Stimulated activated CD4-positive, alpha-beta T cell treated with anti-CD3 and anti-CD28 coated beads, Interleukin-1b, Interleukin-23, amount 100 ng/mL, for 1 hour (primary cell): Measurements from ENCODE around the gene PRKACB.
"Not testable (repeated sequence)": the region's sequence is repeated elsewhere in the genome, so short reads cannot be mapped to it uniquely, and the experiment has no call there.

Source experiments
- DNase-seq, 2 donors: peaks; one replicate each; pipeline ENCODE4 v3.0.0-alpha.2; 2020; ENCODE audit warnings: low read depth in 2 of 2

The PRKACB gene

GRCh38 chr1:84223751-84224432 lies 79.8 kb downstream of the PRKACB start:
- DNase-seq = no peak

DNA sequence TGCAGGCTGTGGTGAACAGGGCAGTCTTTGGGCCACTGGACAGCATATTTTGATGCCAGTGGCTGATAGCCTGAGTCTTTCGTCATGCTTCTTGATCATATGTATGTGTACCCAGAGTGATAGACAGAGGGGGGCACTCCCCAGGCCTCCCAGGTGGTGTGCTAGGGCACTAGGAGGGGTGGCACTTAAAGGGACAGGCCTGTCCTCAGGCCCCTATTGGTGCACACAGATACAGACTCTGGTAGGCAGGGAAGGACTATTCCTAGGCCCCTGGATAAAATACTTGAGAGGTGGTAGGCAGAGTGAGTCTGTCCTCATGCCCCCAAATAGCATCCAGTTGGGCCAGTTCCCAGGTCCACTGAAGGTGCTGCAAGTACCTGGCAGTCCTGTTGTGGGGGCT lies 80.8 kb downstream of the PRKACB start:
- DNase-seq = no peak

DNA sequence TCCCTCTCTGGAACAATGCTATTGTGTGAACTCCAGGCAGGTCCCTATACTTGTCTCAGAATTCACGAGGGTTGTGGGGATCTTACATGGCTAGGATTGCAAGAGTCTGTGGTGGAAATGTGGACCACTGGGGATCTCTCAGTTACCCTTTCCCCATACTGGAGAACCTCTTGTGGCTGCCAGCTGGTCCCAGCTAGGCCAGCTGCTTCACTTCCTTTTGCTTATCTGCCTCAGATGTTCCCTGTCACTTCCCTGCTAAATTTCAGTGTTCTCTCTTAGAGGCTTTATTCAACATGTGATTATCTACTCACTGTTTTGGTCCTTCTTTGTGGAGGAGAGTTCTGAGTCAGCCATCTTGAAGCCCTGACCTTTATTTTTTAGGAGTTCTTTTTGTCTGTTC lies 81.6 kb downstream of the PRKACB start:
- DNase-seq = no peak

- not testable (repeated sequence) for DNase-seq
Measured at GRCh38 chr1:84232676-84233075, 88.6 kb downstream of the PRKACB start.

GRCh38 chr1:84236256-84236655 lies 92.2 kb downstream of the PRKACB start:
- DNase-seq = no peak

DNA sequence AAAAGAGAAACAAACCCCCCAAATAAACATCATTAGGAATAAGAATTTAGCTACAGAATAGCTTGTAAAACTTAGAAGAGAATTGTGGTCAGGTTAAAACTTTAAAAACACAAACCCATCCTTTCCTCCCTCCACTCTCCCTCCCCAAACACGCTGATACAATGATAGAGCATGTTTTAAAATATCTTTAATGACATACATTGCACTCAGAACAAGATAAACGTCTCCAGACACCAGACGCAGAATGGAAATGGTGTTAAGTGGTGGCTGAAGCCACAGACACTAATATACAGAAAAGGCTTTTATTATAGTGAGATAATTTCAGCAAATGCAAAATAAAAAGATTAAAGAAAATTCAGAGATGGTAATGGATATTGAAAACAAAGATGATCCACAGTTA lies 98.6 kb downstream of the PRKACB start:
- no peak for DNase-seq

- no peak for DNase-seq
Measured at GRCh38 chr1:84245563-84245962, 101.5 kb downstream of the PRKACB start.

DNA sequence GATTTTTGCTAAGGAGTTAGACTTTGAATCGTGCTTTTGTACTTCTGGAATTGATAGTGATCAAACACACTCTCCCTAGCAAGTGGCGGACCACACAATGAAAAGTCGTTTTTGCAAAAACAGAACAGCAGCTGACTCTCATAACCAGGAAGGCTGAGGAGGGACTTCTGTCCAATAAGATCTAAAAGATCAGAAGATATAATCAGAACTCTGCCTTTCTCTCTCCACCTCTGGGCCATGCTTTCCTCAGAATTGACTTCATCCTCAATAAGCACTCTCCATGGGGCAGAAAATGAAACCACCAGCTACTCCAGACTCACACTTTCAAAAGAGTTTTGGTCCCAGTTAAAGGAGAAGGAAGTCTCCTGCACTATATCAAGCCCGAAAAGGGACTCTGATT lies 102.1 kb downstream of the PRKACB start:
- no peak for DNase-seq

DNA sequence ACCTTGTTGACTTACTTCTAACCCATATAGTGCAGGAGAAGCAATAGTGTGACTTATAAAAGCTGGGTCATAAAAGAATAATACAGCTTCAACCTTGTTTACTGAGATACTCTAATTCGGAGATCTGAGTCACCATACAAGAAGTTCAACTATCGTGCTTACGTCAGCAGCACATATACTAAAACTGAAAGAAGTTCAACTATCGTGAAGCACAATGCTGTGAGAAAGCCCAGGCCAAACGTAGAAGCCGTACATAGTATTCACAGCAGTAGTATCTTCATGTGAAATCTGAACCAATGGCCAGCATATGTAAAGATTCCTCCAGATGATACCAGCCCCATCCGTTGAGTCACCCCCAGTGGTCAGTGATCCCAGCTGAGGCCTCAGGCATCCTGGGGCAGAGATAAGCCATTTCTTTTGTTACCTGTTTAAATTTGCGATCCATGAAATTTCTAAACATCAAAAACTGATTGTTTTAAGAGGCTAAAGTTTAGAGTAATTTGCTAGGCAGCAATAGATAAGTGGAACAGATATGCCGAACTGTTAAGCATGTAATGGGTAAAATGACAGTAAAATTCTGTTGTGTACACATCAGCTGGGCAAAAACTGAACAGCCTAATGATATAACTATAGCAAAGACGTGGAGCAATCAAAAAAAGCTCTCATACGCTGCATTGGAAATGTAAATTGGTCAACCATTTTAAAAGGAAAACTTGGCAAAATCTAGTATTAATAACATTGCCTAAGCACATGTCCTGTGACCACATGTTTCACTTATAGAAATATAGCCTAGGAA lies 103.6 kb downstream of the PRKACB start:
- DNase-seq = no peak

DNA sequence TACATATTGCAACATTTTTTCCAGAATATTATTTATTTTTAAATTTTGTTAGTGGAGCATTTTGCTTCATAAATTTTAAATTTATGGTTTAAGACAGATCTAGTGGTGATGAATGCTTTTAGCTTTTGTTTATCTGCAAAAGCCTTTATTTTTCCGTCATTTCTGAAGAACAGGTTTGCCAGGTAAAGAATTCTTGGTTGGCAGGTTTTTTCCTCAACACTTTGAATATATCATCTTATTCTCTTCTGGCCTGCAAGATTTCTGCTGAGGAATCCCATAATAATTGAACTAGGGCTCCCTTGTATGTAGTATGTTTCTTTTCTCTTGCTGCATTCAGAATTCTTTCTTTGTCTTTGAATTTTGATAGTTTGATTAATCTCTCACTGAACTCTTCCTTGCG lies 106.6 kb downstream of the PRKACB start:
- no peak for DNase-seq

DNA sequence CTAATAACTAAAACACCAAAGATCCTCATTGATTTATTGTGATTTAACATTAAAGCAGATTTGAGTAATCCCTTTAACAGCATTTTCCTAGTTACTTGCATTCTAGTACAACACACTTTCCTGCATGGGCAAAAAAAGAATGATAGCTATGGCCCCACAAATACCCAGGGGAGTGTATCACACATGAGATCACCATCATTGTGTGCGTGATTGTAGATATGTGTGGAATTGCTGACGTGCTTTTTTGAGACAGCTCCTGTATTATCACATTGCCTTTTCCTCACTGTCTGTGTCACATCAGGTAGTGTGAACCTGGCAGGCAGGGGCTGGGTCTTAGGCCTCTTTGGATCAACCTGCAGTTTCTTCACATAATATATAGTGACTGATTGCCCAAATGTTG lies 109.0 kb downstream of the PRKACB start:
- no peak for DNase-seq

DNA sequence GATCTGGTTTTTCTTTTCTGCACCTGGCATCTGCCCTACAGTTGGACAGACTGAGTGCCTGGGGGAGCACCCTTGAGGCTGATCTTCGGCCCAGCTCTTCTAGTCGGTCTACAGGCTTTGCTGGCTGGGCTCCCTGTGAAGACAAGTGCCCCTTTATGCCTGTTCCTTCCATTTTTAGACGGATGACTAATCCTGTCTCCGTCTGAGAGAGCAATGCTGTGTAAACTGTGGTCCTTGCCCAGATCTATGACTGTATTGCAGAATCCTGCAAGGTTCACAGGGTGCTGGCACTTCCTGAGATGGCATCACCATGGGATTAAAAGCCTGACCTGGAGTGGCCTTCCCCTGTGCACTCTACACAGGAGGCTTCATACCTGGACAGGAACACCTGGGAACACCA lies 109.8 kb downstream of the PRKACB start:
- no peak for DNase-seq

- DNase-seq = no peak
Measured at GRCh38 chr1:84254703-84255238, 110.7 kb downstream of the PRKACB start.

DNA sequence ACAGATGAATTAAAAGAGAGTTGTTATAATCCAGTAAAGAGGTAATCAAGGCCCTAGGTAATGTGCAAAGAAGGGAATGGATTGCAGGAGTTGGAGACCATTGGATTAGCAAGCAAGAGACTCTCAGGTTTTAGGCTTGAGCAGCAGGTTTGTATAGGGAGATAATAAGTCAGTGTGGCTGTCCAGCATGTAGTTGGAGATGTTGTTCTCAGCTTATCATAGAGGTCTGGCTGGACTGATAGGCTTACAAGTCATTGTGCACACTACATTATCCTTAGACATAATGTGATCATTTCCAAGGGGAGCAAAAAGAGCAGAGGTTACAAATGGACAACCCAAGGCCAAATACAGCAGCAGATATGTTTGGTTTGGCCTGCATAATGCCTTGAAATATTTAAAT lies 111.5 kb downstream of the PRKACB start:
- DNase-seq = no peak

- DNase-seq = no peak
Measured at GRCh38 chr1:84257617-84258016, 113.5 kb downstream of the PRKACB start.

- no peak for DNase-seq
Measured at GRCh38 chr1:84259376-84259775, 115.3 kb downstream of the PRKACB start.

DNA sequence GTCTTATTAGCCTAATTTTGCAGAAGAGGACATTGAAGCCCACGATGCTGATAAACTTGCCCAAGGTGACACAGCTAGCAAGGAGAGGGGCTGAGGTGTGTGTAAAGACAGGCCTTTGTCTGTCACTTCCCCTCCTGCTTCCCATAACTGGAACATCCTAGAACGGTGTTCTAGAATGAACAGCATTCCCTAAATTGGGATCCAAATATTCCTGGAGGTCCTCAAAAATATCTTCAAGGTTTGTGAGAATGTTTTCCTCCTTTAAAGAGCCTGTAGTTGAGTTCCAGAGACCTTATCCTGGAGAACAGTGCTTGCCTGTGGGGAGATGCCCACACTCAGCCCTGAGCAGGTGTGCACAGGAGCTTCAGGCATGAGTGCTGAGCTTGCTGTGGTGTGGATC lies 115.9 kb downstream of the PRKACB start:
- DNase-seq = no peak

DNA sequence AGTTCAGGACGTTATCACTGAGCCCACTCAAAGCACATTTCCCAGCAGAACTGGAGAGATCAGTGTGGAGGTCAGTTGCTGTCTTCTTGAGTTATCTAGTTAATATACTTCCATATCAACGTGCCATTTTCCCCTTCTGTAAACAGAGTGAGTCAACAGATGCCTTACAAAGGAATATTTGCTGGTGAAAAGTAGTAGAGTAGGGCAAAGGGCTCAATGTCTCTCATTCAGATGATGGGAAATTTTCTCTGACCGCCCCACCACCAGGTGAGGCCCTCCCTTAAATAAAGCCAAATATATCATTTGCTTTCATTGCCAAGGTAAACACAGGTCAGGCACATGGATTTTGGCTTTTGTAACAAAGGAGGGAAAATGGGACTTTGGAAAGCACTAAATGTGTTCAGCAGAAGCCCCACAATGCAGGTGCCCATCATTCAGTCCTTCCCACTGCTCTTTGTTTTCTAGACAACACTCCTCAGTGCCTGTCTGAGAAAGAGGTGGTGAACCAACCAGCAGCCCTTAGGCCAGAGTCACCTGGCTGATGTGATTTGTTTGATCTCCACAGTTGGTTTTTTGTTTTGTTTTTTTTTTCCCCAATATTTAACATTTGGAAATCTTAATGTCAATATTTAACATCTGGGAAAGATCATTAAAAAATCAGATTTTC lies 116.9 kb downstream of the PRKACB start:
- no peak for DNase-seq

DNA sequence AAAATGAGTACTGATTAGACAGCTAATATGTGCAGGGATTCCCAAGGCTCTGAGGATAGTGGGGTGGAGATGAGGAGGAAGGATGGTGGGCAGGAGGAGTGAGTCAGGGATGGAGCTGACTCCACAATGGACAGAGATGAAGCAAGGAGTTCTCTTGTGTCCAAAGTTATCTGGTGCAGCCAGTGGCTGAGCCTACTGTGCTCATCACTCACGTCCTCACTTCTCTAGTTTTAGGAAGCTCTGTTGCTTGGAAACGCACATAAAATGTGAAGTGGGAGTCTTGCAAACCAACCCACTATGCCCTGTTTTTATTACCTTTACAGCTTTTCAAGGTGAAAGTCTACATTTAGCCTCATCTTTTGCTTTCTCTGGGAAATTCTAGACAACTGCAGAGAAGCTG lies 120.9 kb downstream of the PRKACB start:
- no peak for DNase-seq

- no peak for DNase-seq
Measured at GRCh38 chr1:84265867-84266266, 121.8 kb downstream of the PRKACB start.

- DNase-seq = no peak
Measured at GRCh38 chr1:84266748-84267147, 122.7 kb downstream of the PRKACB start.

- no peak for DNase-seq
Measured at GRCh38 chr1:84267476-84267875, 123.4 kb downstream of the PRKACB start.

- DNase-seq = no peak
Measured at GRCh38 chr1:84268346-84268745, 124.3 kb downstream of the PRKACB start.
